ENCODE results near the gene NCEH1.

Gene NCEH1

GRCh38 chr3:172580680-172581401 lies 130.0 kb downstream of the NCEH1 start:
- TF ChIP-seq BACH2 (CRISPR knock-in tag; IDR thresholded peaks at IDR 0.05; ENCODE audit: borderline replicate concordance) (no peak), ARNTL (CRISPR knock-in tag; IDR thresholded peaks at IDR 0.05; ENCODE audit: borderline replicate concordance, low read depth) (no peak), ZNF70 (CRISPR knock-in tag; IDR thresholded peaks at IDR 0.05) (no peak), ZNF565 (CRISPR knock-in tag; conservative IDR thresholded peaks at IDR 0.05; ENCODE audit: low read depth) (no peak), CSDC2 (CRISPR knock-in tag; IDR thresholded peaks at IDR 0.05) (no peak), TOX (CRISPR knock-in tag; IDR thresholded peaks at IDR 0.05; ENCODE audit: borderline replicate concordance) (no peak), TCF4 (CRISPR knock-in tag; IDR thresholded peaks at IDR 0.05; ENCODE audit: borderline replicate concordance) (no peak), ZC3H10 (CRISPR knock-in tag; IDR thresholded peaks at IDR 0.05) (no peak), PATZ1 (CRISPR knock-in tag; IDR thresholded peaks at IDR 0.05; ENCODE audit: borderline replicate concordance) (no peak), ZFP3 (CRISPR knock-in tag; IDR thresholded peaks at IDR 0.05) (no peak), OSR1 (CRISPR knock-in tag; IDR thresholded peaks at IDR 0.05) (no peak)
- TF ChIP-seq, protein P1, sequence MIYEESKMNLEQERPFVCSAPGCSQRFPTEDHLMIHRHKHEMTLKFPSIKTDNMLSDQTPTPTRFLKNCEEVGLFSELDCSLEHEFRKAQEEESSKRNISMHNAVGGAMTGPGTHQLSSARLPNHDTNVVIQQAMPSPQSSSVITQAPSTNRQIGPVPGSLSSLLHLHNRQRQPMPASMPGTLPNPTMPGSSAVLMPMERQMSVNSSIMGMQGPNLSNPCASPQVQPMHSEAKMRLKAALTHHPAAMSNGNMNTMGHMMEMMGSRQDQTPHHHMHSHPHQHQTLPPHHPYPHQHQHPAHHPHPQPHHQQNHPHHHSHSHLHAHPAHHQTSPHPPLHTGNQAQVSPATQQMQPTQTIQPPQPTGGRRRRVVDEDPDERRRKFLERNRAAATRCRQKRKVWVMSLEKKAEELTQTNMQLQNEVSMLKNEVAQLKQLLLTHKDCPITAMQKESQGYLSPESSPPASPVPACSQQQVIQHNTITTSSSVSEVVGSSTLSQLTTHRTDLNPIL (CRISPR knock-in tag; IDR thresholded peaks at IDR 0.05; ENCODE audit: low read depth) = no peak
- TF ChIP-seq, protein P2, sequence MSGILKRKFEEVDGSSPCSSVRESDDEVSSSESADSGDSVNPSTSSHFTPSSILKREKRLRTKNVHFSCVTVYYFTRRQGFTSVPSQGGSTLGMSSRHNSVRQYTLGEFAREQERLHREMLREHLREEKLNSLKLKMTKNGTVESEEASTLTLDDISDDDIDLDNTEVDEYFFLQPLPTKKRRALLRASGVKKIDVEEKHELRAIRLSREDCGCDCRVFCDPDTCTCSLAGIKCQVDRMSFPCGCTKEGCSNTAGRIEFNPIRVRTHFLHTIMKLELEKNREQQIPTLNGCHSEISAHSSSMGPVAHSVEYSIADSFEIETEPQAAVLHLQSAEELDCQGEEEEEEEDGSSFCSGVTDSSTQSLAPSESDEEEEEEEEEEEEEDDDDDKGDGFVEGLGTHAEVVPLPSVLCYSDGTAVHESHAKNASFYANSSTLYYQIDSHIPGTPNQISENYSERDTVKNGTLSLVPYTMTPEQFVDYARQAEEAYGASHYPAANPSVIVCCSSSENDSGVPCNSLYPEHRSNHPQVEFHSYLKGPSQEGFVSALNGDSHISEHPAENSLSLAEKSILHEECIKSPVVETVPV (CRISPR knock-in tag; IDR thresholded peaks at IDR 0.05) = no peak
- no peak for ATAC-seq

All from SK-N-SH treated with all-trans-retinoic acid at 6 μM for 48 hours (cell line).